ENCODE results near the gene MCC.

MCC gene

DNA sequence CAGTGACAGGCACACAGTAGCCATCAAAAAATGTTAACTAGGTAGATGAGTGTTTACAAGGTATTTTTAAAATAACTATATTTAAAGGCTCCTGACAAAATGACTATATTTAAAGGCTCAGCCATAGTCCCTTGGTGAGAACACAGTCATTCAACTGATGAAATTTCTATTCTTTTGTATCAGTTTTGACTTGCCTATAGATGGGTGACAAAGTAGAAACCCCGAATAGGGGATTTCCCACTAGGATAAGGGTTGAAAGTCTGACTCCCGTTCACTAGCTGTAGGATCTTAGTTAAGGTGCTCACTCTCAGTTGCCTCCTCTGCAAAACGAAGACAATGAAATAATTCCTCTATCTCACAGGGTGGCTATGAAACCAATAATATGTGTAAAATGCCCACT is 271.7 kb downstream of the MCC start:
- no peak for DNase-seq

DNA sequence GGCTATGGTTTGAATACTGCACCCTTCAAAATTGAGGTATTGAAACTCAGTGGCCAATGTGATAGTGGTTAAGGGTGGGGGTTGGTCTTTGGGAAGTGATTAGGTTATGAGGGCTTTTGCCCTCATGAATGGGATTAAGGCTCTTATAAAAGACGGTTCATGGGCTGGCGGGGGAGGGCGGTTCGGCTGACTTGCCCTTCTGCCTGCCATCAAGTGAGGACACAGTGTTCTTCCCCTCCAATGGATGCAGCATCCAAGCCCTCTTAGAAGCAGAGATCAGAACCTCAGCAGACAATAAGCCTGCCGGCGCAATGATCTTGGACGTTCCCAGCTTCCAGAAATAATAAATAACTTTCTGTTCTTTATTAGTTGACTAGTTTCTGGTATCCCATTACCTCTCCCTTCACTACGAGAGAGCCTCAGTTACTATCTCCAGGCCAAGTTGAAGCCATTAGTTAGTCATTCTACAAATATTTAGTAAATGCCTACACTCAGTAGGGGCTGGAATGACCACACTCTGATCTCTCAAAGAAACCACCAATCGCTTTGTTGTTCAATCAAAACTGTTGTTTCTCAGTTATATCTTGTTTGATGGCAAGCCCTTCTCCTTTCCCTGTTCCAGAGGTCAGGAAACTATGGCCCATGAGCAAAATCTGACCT is 272.7 kb downstream of the MCC start:
- no peak for DNase-seq

- DNase-seq, result no peak
These were observed 273.5 kb downstream of the MCC start for GRCh38 chr5:113214606-113215323.

- no peak for DNase-seq
These were observed 274.5 kb downstream of the MCC start for GRCh38 chr5:113213551-113214425.

- DNase-seq, result no peak
These were observed 275.9 kb downstream of the MCC start for GRCh38 chr5:113212244-113212920.

- DNase-seq, result no peak
These were observed 278.8 kb downstream of the MCC start for GRCh38 chr5:113209498-113209897.

DNA sequence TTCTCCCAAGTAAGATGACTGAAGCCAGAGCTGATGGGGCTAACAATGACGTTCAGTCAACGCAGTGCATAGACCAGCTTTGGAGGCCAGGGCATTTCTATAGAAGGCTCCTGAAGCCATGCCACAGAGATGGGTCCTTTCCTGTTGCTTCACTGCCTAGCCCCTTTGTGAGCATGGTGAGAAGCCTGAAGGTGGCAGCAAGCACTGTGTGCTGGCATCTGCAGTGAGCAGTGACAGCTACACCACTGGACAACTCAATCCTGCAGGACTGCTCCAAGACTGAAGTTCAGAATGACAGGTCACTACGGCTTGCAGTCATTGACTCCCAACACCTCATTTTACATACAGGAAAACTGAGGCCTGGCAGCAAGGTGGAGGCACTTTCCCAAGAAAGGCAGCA is 282.4 kb downstream of the MCC start:
- DNase-seq, result no peak

- DNase-seq, result no peak
These were observed 282.9 kb downstream of the MCC start for GRCh38 chr5:113205323-113205722.

GRCh38 chr5:113204525-113205161 is 283.6 kb downstream of the MCC start:
- no peak for DNase-seq

DNA sequence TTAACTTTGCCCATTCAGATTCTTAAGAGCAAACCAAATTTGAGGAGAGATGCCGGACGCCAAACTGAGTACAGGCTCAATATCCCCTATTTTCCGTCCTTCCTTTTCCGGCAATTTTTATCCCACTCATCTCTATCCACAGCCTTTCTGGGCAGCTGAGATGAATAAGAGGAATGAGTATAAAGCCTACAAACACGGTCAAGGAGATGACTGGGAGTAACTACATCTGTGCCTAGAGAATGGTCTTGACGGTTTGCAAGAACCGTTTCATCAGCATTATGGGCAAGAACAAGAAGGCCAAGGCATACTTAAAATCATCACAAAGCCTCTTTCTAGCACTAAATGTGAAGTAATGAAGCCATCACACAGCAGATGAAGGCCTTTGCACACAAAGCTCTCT is 284.3 kb downstream of the MCC start:
- no peak for DNase-seq

DNA sequence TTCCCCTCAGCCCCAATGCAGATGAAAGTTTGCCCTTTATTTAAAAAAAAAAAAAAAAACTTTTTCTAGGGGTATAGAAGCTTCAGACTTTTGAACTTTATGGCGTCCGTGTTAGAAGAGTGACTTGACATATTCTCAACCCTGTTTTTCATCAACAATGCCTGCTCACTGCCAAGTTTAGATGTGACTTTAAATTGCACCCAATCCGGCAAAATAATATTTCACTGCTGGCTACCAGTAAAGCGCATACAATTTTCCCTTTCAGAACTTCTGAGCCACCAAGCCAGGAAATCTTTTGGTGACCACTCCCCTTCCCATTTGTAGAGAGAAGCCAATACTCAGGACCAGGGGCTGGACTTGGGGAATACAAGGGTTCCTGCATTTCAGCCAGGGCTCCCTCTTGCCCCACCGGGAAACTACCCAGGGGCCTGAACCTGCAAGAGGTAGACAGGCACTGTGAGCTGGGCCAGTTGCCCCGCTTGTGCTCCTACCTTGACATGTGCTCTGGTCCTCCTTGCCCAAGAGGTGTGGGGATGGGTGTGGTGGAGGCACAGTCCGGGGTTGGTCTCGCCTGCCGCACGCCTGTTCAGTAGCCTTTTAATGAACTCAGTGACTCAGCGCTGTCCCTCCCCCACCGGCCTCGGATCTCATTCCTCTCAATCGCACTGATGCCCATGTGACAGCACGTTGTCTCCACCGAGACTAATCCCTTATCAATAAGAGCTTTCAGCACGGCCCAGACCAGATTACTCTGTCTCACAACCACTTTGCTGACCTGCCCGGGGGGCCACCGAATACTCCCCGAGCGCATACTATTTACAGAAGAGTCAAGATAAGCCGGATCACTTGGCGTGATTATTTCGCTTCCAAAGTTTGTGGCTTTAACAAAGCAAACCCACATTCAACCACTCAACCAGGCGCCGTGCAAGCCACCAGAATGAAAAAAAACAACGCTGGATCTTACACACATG is 285.2 kb downstream of the MCC start:
- DNase-seq, result no peak

GRCh38 chr5:113202287-113202686 is 286.0 kb downstream of the MCC start:
- DNase-seq, result no peak

DNA sequence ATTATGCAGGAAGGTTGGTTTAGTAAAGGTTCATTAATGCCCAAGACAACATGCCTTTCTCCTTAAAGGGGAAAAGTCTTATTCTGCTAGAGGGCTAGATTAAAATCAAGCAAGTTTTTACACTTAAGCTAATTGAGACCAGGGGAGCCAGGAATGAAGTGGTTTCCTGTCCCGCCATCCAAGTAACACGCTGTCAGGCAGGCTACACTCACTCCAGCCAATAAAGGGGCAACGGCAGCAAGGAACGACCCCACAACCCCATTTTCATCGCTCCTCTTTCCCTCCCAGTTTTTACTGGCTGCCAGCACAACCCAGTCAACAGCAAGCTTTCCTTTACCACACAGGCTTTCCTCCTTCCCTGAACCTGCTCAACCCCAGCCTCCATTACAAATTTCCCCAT is 286.5 kb downstream of the MCC start:
- DNase-seq, result no peak

DNA sequence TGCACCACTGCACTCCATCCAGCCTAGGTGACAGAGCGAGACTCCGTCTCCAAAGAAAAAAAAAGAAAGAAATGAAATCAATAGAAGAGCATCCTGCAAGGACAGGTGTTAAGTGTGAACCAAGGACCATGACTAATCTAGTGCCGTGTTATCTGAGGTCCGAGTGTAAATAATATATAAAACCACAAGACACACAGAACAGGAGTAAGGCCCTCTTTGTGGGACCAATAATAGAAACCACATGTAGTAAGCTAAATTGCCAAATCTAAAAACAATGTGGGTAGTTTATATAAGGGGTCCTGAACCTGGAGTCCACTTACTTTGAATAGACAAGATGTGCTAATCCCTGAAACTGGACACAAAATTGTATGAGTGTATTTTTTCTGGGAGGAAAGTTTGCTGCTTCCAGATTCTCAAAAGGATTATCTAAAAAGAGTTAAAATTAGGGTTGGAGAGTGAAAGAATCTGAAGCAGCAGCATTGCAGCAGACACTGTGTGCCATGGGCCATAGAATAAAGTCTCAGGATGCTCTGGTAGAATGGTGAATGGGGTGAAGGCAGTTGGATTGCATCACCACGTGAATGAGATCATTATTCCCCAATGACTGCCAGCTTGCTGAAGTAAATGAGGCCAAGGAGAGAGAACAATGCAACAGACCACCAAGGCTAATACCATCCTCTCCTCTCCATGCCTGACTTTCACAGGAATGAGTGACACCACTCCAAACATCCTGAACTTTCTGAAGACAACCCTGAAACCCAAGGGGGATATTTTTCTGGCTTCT is 288.9 kb downstream of the MCC start:
- DNase-seq, result no peak

DNA sequence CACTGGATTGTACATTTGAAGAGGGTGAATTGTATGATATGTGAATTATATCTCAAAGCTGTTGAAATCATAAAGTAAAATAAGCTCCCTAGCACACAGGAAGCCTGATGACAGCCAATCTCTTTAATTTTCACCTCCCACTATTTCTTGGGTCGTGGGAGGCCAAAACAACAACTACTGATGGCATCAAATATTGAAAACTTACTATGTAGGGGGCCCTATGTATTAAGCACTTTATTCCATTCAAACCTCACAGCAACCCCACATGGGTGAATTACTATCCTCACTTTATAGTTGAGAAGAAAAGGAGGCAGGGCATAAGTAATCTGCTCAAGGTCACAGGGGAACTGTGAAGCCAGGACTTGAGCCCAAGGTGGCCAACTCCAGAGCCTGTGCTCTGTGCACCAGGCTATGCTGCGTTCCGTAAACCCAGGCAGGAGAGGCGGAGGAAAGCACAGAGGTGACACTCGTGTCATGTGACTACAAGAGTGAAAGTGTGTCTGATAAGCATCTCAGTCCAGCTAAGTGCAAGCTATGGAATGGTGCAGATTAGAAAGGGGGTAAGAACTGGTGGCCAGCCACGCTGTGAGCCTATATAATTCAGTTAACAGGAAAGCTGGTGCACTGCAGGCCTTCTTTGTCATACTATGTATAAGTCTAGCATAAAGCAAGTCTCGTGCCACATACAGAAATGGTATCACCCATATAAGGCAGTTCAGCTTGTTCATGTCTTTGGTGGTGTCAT is 290.6 kb downstream of the MCC start:
- no peak for DNase-seq

- no peak for DNase-seq
These were observed 292.5 kb downstream of the MCC start for GRCh38 chr5:113195771-113196170.

DNA sequence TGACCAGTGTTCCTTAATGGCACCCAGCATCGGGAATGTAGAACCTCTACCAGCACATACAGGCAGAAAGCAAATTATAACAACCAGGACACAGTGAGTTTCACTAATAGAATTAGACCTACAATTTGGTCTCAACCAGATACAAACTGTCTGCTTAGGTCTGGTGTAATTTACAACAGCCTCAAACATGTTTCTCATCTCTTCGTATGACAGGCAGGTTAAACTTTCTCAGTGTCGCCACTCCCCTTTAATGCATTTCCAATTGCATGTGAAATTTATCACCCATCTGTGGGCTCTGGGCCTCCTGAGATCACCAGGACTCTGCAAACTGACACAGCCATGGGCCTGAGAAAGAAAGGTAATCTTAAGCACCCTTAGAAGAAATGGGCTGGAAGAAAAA is 293.0 kb downstream of the MCC start:
- no peak for DNase-seq

DNA sequence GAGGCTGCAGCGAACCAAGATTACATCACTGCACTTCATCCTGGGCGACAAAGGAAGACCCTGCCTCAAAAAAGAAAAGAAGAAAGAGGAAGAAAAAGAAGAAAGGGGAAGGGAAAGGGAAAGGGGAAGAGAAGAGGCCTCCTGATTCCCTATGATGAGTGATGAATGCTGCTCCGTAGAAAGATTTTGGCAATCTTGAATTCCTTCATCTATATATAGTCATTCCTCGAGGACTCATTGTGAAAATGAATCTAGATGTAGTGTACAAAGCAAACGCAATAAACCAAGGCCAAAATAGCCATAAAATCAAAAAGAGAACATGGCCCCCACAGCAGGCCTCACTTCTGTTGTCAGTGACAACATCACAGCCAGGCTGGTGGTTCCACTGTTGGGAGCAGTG is 293.7 kb downstream of the MCC start:
- no peak for DNase-seq

GRCh38 chr5:113194125-113194524 is 294.1 kb downstream of the MCC start:
- DNase-seq, result no peak

Measured in activated CD4-positive, alpha-beta T cell treated with anti-CD3 and anti-CD28 coated beads, Interleukin-2, amount 50 U/mL, for 16 hours (primary cell).